Activated T-helper 2 cell treated with anti-CD3 and anti-CD28 coated beads, Interferon-gamma antibody, Interleukin-2, Interleukin-4, amounts not matched to agents 10 μg/mL and 5 μg/mL and 100 μg/mL, durations not matched to agents 14 hours and 24 hours and 36 hours (primary cell): ENCODE measurements around the gene UBQLN1. TPM values are rescaled to one million over a fixed set of nuclear protein-coding genes. Genes with fewer than 3 reads are reported as not detected.

Source experiments
- DNase-seq: peaks from one replicate; pipeline ENCODE4 v3.0.0; 2021; ENCODE audit warnings: low spot score
- H3K27ac Mint-ChIP-seq: one replicate; pipeline ENCODE4 v1.8.0; 2021; ENCODE audit warnings: mixed read lengths
- H3K27me3 Mint-ChIP-seq: one replicate; pipeline ENCODE4 v1.8.0; 2021; ENCODE audit warnings: low read depth, mixed read lengths
- H3K36me3 Mint-ChIP-seq: one replicate; pipeline ENCODE4 v1.8.0; 2021; ENCODE audit warnings: low read depth, mixed read lengths
- H3K4me1 Mint-ChIP-seq: one replicate; pipeline ENCODE4 v1.8.0; 2021; ENCODE audit warnings: low read depth, mixed read lengths
- H3K4me3 Mint-ChIP-seq: one replicate; pipeline ENCODE4 v1.8.0; 2021; ENCODE audit warnings: low read depth, mild to moderate bottlenecking, moderate library complexity, mixed read lengths
- H3K9me3 Mint-ChIP-seq: one replicate; pipeline ENCODE4 v1.8.0; 2021; ENCODE audit warnings: mixed read lengths
- intact Hi-C: fragments of 100-400 bp; cut with micrococcal nuclease; formaldehyde crosslinking; loops from one replicate; pipeline ENCODE4 v1.15.1; 2023
- total RNA-seq: library from RNA; stranded (reverse); gene quantifications from 2 replicates; pipeline ENCODE4 v1.2.3, GENCODE V29; 2022

UBQLN1 gene
- total RNA-seq, 1 donor from 2014 or later = 140 TPM

GRCh38 chr9:83677596-83677995, 30.2 kb downstream of the UBQLN1 start:
- Mint-ChIP-seq H3K27ac (no peak overlapping the region), H3K27me3 (no peaks in the 10 kb centered on the region), H3K4me3 (no peak overlapping the region), H3K36me3 (peaks cover 77% of the 10 kb centered on the region), H3K9me3 (no peaks in the 10 kb centered on the region), H3K4me1 (peaks cover 17% of the 10 kb centered on the region)
- DNase-seq = no peak
- intact Hi-C loops = no loop called here

GRCh38 chr9:83675466-83675865, 32.3 kb downstream of the UBQLN1 start:
- H3K9me3 Mint-ChIP-seq = no peaks in the 10 kb centered on the region
- intact Hi-C loops = no loop called here
- H3K36me3 Mint-ChIP-seq = peaks cover 76% of the 10 kb centered on the region
- no peak overlapping the region for H3K27ac Mint-ChIP-seq
- H3K27me3 Mint-ChIP-seq = no peaks in the 10 kb centered on the region
- no peak overlapping the region for H3K4me3 Mint-ChIP-seq
- peaks cover 10% of the 10 kb centered on the region for H3K4me1 Mint-ChIP-seq
- DNase-seq = no peak

- intact Hi-C loops = no loop called here
- Mint-ChIP-seq H3K4me3 (no peak overlapping the region), H3K4me1 (peaks cover 4% of the 10 kb centered on the region), H3K27ac (no peak overlapping the region), H3K36me3 (peaks cover 59% of the 10 kb centered on the region), H3K27me3 (no peaks in the 10 kb centered on the region), H3K9me3 (no peaks in the 10 kb centered on the region)
- DNase-seq = no peak
Observed at GRCh38 chr9:83671451-83671850, 36.3 kb downstream of the UBQLN1 start.

- Mint-ChIP-seq H3K9me3 (no peaks in the 10 kb centered on the region), H3K36me3 (peaks cover 62% of the 10 kb centered on the region), H3K27me3 (no peaks in the 10 kb centered on the region), H3K27ac (no peak overlapping the region), H3K4me1 (peaks cover 3% of the 10 kb centered on the region), H3K4me3 (no peak overlapping the region)
- no peak for DNase-seq
- intact Hi-C loops = no loop called here
Observed at GRCh38 chr9:83670381-83670780, 37.4 kb downstream of the UBQLN1 start.

- H3K27me3 Mint-ChIP-seq = no peaks in the 10 kb centered on the region
- DNase-seq = no peak
- peaks cover 62% of the 10 kb centered on the region for H3K36me3 Mint-ChIP-seq
- no peak overlapping the region for H3K27ac Mint-ChIP-seq
- intact Hi-C loops = no loop called here
- H3K4me3 Mint-ChIP-seq = no peak overlapping the region
- H3K9me3 Mint-ChIP-seq = no peaks in the 10 kb centered on the region
- H3K4me1 Mint-ChIP-seq = peaks cover 2% of the 10 kb centered on the region
Observed at GRCh38 chr9:83669067-83669466, 38.7 kb downstream of the UBQLN1 start.

- Mint-ChIP-seq H3K27ac (no peak overlapping the region), H3K4me3 (no peak overlapping the region)
Observed at GRCh38 chr9:83665580-83666200, 42.1 kb downstream of the UBQLN1 start.

GRCh38 chr9:83662933-83663332, 44.8 kb downstream of the UBQLN1 start:
- H3K27me3 Mint-ChIP-seq = no peaks in the 10 kb centered on the region
- intact Hi-C loops = no loop called here
- H3K9me3 Mint-ChIP-seq = no peaks in the 10 kb centered on the region
- no peak overlapping the region for H3K27ac Mint-ChIP-seq
- peaks cover 66% of the 10 kb centered on the region for H3K36me3 Mint-ChIP-seq
- peaks cover 2% of the 10 kb centered on the region for H3K4me1 Mint-ChIP-seq
- DNase-seq = no peak
- H3K4me3 Mint-ChIP-seq = no peak overlapping the region

More at GRCh38 chr9:83665580-83666200, 42.1 kb downstream of the UBQLN1 start:
- Mint-ChIP-seq H3K4me1 (peaks cover 2% of the 10 kb centered on the region), H3K27me3 (no peaks in the 10 kb centered on the region), H3K36me3 (peaks cover 66% of the 10 kb centered on the region), H3K9me3 (no peaks in the 10 kb centered on the region)
- intact Hi-C loops = no loop called here
- no peak for DNase-seq

- Mint-ChIP-seq H3K4me1 (peaks cover 2% of the 10 kb centered on the region), H3K4me3 (no peak overlapping the region), H3K9me3 (no peaks in the 10 kb centered on the region), H3K27ac (no peak overlapping the region), H3K36me3 (peaks cover 49% of the 10 kb centered on the region), H3K27me3 (no peaks in the 10 kb centered on the region)
- DNase-seq = no peak
- intact Hi-C loops = no loop called here
Observed at GRCh38 chr9:83656952-83657351, 50.8 kb downstream of the UBQLN1 start.

- Mint-ChIP-seq H3K27ac (no peak overlapping the region), H3K9me3 (no peaks in the 10 kb centered on the region), H3K27me3 (no peaks in the 10 kb centered on the region), H3K4me1 (peaks cover 2% of the 10 kb centered on the region), H3K36me3 (peaks cover 50% of the 10 kb centered on the region), H3K4me3 (no peak overlapping the region)
- DNase-seq = no peak
- intact Hi-C loops = no loop called here
Observed at GRCh38 chr9:83656032-83656680, 51.6 kb downstream of the UBQLN1 start.

- Mint-ChIP-seq H3K27me3 (no peaks in the 10 kb centered on the region), H3K9me3 (no peaks in the 10 kb centered on the region), H3K4me3 (no peak overlapping the region), H3K36me3 (peaks cover 49% of the 10 kb centered on the region), H3K27ac (no peak overlapping the region), H3K4me1 (peaks cover 2% of the 10 kb centered on the region)
- no peak for DNase-seq
- intact Hi-C loops = no loop called here
Observed at GRCh38 chr9:83655433-83655832, 52.3 kb downstream of the UBQLN1 start.

- H3K27ac Mint-ChIP-seq = no peak overlapping the region
Observed at GRCh38 chr9:83652433-83652832, 55.3 kb downstream of the UBQLN1 start.

GRCh38 chr9:83651558-83651957, 56.2 kb downstream of the UBQLN1 start:
- peaks cover 48% of the 10 kb centered on the region for H3K36me3 Mint-ChIP-seq
- no peak overlapping the region for H3K27ac Mint-ChIP-seq
- no peaks in the 10 kb centered on the region for H3K9me3 Mint-ChIP-seq
- intact Hi-C loops = no loop called here
- no peak for DNase-seq
- H3K4me1 Mint-ChIP-seq = peaks cover 2% of the 10 kb centered on the region
- H3K27me3 Mint-ChIP-seq = no peaks in the 10 kb centered on the region
- no peak overlapping the region for H3K4me3 Mint-ChIP-seq

More at GRCh38 chr9:83652433-83652832, 55.3 kb downstream of the UBQLN1 start:
- peaks cover 2% of the 10 kb centered on the region for H3K4me1 Mint-ChIP-seq
- DNase-seq = no peak
- intact Hi-C loops = no loop called here
- H3K9me3 Mint-ChIP-seq = no peaks in the 10 kb centered on the region
- no peak overlapping the region for H3K4me3 Mint-ChIP-seq
- H3K27me3 Mint-ChIP-seq = no peaks in the 10 kb centered on the region
- peaks cover 48% of the 10 kb centered on the region for H3K36me3 Mint-ChIP-seq

- intact Hi-C loops = loop anchor here (1.0 kb wide), 1 partner anchor 29 kb away; no protein-coding TSS in a partner anchor
- H3K27me3 Mint-ChIP-seq = no peaks in the 10 kb centered on the region
- H3K9me3 Mint-ChIP-seq = no peaks in the 10 kb centered on the region
- H3K4me3 Mint-ChIP-seq = no peak overlapping the region
- no peak overlapping the region for H3K27ac Mint-ChIP-seq
- H3K4me1 Mint-ChIP-seq = no peaks in the 10 kb centered on the region
- DNase-seq = no peak
- peaks cover 41% of the 10 kb centered on the region for H3K36me3 Mint-ChIP-seq
Observed at GRCh38 chr9:83649515-83649914, 58.2 kb downstream of the UBQLN1 start.
